Fibroblast of lung (primary cell): ENCODE results near the gene TUBGCP3. TPM values are rescaled to one million over a fixed set of nuclear protein-coding genes. Genes with fewer than 3 reads are reported as not detected.

Source experiments
- DNase-seq, 2 donors: peaks; one replicate each; pipeline versions ENCODE4 v3.0.0 to v3.0.0-alpha.2; 2010; ENCODE audit warnings: low read depth in 2 of 2
- H2AFZ ChIP-seq: 2 replicates; pipeline ENCODE4 v1.5.1; 2012; ENCODE audit warnings: low read length, control low read depth, inconsistent platforms
- H3K27ac ChIP-seq: 2 replicates; pipeline ENCODE4 v1.5.1; 2011; ENCODE audit warnings: low read length, control low read depth; ENCODE audit not compliant: insufficient read depth
- H3K27me3 ChIP-seq: 2 replicates; pipeline ENCODE4 v1.5.1; 2011; ENCODE audit warnings: mild to moderate bottlenecking, low read length; ENCODE audit not compliant: control insufficient read depth, insufficient read depth
- H3K36me3 ChIP-seq: 2 replicates; pipeline ENCODE4 v1.5.1; 2011; ENCODE audit warnings: low read length; ENCODE audit not compliant: control insufficient read depth, insufficient read depth
- H3K4me1 ChIP-seq: 2 replicates; pipeline ENCODE4 v1.5.1; 2011; ENCODE audit warnings: low read length; ENCODE audit not compliant: control insufficient read depth, insufficient read depth; ENCODE audit errors: extremely low read depth
- H3K4me2 ChIP-seq: 2 replicates; pipeline ENCODE4 v1.5.1; 2011; ENCODE audit warnings: low read length, control low read depth; ENCODE audit not compliant: insufficient read depth; ENCODE audit errors: extremely low read depth
- H3K4me3 ChIP-seq, 4 experiments: fragments of 200-600 bp in 1 of 4; sonication (generic) in 1 of 4; replicated peaks in 1 of 4; 2 replicates each; pipeline ENCODE4 v1.5.1; 2011 to 2016; ENCODE audit warnings: low read length in 4 of 4, low read depth in 3 of 4, mild to moderate bottlenecking in 3 of 4, control low read depth in 2 of 4, inconsistent platforms in 1 of 4, mixed read lengths in 1 of 4; ENCODE audit not compliant: insufficient read depth in 1 of 4; ENCODE audit errors: control extremely low read depth in 1 of 4
- H3K79me2 ChIP-seq: 2 replicates; pipeline ENCODE4 v1.5.1; 2012; ENCODE audit warnings: mild to moderate bottlenecking, low read length, inconsistent platforms; ENCODE audit not compliant: control insufficient read depth, insufficient read depth
- H3K9ac ChIP-seq: 2 replicates; pipeline ENCODE4 v1.5.1; 2011; ENCODE audit warnings: mild to moderate bottlenecking, low read length, control low read depth; ENCODE audit not compliant: insufficient read depth
- H3K9me3 ChIP-seq: 2 replicates; pipeline ENCODE4 v1.5.1; 2012; ENCODE audit warnings: low read depth, low read length; ENCODE audit not compliant: control insufficient read depth, insufficient read depth
- H4K20me1 ChIP-seq: 2 replicates; pipeline ENCODE4 v1.5.1; 2011; ENCODE audit warnings: low read length; ENCODE audit not compliant: control insufficient read depth, insufficient read depth; ENCODE audit errors: extremely low read depth
- CTCF ChIP-seq, 2 donors: IDR thresholded peaks in 1 of 2; conservative IDR thresholded peaks in 1 of 2; 1 replicate in 1 of 2; 2 replicates in 1 of 2; pipeline ENCODE4 v1.5.1; 2011 to 2012; ENCODE audit warnings: low read length in 2 of 2, control low read depth in 1 of 2, inconsistent platforms in 1 of 2, low read depth in 1 of 2, mild to moderate bottlenecking in 1 of 2
- EZH2 ChIP-seq: IDR thresholded peaks from 2 replicates; pipeline ENCODE4 v1.5.1; 2012; ENCODE audit warnings: low read length, control low read depth, mild to moderate bottlenecking; ENCODE audit errors: missing control alignments
- polyA minus RNA-seq: library from RNA; depleted of rRNA, polyadenylated mRNA; stranded (reverse); fragments of >200 nt; gene quantifications from 2 replicates; pipeline ENCODE4 v1.2.3, GENCODE V29; 2011; ENCODE audit warnings: low replicate concordance
- polyA plus RNA-seq, 2 donors: library from polyadenylated mRNA; depleted of rRNA in 1 of 2; stranded (reverse) in 1 of 2; unstranded in 1 of 2; fragments of >200 nt; gene quantifications; 2 replicates each; pipeline ENCODE4 v1.2.1, GENCODE V29; 2011 to 2012; ENCODE audit warnings: missing spikeins in 1 of 2
- total RNA-seq: library from RNA; depleted of rRNA; stranded (reverse); fragments of >200 nt; gene quantifications from 2 replicates; pipeline ENCODE4 v1.2.1, GENCODE V29; 2014

The TUBGCP3 gene, protein sequence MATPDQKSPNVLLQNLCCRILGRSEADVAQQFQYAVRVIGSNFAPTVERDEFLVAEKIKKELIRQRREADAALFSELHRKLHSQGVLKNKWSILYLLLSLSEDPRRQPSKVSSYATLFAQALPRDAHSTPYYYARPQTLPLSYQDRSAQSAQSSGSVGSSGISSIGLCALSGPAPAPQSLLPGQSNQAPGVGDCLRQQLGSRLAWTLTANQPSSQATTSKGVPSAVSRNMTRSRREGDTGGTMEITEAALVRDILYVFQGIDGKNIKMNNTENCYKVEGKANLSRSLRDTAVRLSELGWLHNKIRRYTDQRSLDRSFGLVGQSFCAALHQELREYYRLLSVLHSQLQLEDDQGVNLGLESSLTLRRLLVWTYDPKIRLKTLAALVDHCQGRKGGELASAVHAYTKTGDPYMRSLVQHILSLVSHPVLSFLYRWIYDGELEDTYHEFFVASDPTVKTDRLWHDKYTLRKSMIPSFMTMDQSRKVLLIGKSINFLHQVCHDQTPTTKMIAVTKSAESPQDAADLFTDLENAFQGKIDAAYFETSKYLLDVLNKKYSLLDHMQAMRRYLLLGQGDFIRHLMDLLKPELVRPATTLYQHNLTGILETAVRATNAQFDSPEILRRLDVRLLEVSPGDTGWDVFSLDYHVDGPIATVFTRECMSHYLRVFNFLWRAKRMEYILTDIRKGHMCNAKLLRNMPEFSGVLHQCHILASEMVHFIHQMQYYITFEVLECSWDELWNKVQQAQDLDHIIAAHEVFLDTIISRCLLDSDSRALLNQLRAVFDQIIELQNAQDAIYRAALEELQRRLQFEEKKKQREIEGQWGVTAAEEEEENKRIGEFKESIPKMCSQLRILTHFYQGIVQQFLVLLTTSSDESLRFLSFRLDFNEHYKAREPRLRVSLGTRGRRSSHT
- 13.1 and 17.2 TPM in 2 replicates for total RNA-seq
- polyA plus RNA-seq = 14.5 and 19.1 TPM in 2 replicates
- polyA plus RNA-seq (2012) = 11.8 and 15.8 TPM in 2 replicates
- 23.4 and 45.2 TPM in 2 replicates for polyA minus RNA-seq

- H3K4me2 ChIP-seq = peak within 1 kb of the TSS; percentile 91
- H3K9ac ChIP-seq = peak within 1 kb of the TSS; percentile 92
- no peaks in the 10 kb centered on the region for H3K27me3 ChIP-seq
These were observed at the start of gene TUBGCP3 for GRCh38 chr13:112587764-112588489. Gene TUBGCP3, minus strand, starts transcription at chr13:112588153. Its CDS starts 173 bp downstream, at chr13:112587980.

DNA sequence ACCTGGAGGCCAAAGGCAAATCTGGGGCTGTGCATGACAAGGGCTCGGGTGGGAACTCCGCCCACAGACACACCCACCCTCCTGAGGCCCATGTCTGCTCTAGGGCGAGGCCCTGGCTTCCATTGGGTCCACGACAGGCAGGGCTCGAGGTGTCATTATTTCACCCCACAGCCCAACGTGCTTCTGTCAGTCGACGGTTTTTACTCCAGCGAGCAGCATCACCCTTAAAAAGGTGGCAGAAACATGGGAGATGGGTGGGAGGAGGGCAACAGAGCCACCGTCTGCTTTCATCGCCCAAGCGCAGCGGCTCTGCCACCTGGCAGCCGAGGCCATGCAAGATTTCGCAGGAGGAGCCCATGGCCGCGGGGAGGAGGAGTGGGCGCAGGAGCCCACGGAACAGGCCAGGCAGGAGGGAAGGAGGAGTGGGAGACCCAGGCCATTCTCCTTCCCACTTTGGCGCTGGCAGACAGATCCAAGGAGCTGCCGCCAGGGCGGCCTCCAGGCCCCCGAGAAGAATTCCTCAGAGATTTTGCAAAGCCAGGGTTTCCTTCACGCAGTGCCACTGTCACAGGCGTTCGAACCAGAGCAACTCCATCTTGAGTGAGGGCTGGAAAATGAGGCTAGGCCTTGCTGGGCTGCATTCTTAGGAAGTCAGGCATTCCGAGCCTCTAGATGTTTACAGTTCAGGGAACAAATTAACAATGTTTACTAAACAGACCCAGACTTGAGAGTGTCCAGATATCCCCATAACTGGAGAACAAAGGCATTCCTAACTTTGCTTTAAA, 49.3 kb upstream of the TUBGCP3 start:
- Histone ChIP-seq H3K79me2 (no peaks in the 10 kb centered on the region), H3K9me3 (no peaks in the 10 kb centered on the region), H3K27me3 (peaks cover 8% of the 10 kb centered on the region), H3K4me2 (no peak overlapping the region), H3K4me3 (no peak overlapping the region), H3K36me3 (no peaks in the 10 kb centered on the region), H3K9ac (no peak overlapping the region), H4K20me1 (no peaks in the 10 kb centered on the region), H2AFZ (no peak overlapping the region), H3K27ac (no peak overlapping the region), H3K4me1 (no peaks in the 10 kb centered on the region)
- TF ChIP-seq EZH2 (no peak), CTCF (conservative IDR thresholded peaks at IDR 0.05 in 1 of 2, IDR thresholded peaks at IDR 0.05 in 1 of 2; ENCODE audit: low read depth in 1 of 2, low read length in 2 of 2) (no peak)
- DNase-seq = no peak

More at GRCh38 chr13:112587764-112588489, at the start of gene TUBGCP3:
- Histone ChIP-seq H3K9me3 (no peaks in the 10 kb centered on the region), H3K36me3 (no peaks in the 10 kb centered on the region), H3K4me1 (no peaks in the 10 kb centered on the region), H3K27ac (peak within 1 kb of the TSS; percentile 95), H3K4me3 (peak within 1 kb of the TSS; percentile 89 to 99 (median 94)), H2AFZ (peak within 1 kb of the TSS; percentile 90), H3K79me2 (peaks cover 40% of the 10 kb centered on the region), H4K20me1 (no peaks in the 10 kb centered on the region)
- DNase-seq = peak; percentile 78 to 84
- TF ChIP-seq CTCF (conservative IDR thresholded peaks at IDR 0.05 in 1 of 2, IDR thresholded peaks at IDR 0.05 in 1 of 2; ENCODE audit: low read depth in 1 of 2, low read length in 2 of 2) (no peak), EZH2 (no peak)
